HG02763 (cell line): ENCODE data around the gene DGKI.

Experiments used
- ATAC-seq: cut with Tn5 transposase; IDR thresholded peaks from one replicate; pipeline ENCODE4 v1.9.1; 2021; ENCODE audit warnings: mild to moderate bottlenecking, moderate library complexity; ENCODE audit not compliant: unreplicated experiment

Gene DGKI

DNA sequence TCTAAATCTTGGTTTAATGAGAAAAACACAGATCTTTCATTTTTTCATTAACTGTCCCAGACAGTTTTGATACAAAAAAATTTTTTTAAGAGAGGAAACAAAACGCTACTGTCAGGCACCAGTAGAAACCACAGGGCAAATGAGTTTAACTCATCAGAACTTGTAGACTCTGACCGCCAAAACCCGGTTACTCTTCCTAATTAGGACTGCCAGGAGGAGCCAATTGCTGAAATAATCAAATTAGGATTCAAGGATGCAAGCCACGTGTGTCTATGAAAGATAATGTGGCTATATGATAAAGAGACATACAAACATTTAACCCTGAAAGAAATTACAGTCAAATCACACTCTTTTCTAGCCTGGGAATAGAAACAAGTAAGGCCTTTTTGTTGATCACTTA is 154.4 kb downstream of the DGKI start:
- ATAC-seq = no peak

DNA sequence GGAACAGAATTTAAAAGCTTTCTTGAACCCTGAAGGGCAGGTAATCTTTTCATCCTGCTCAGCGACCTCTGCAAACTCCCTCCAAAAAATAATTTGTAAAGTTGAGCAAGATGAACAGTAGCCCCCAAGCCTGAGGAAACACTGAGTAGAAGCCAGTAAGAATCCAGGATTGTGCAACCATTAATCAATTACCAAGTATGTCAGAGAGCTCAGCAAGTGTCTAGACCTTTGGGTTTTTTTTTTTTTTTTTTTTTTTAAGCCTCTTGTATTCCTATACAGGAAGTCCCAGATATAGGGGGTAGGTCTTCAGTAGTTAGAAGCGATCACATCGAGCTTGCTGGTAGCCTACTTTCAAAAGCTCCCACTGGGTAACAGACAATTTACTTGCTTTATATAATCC is 155.2 kb downstream of the DGKI start:
- ATAC-seq = no peak

DNA sequence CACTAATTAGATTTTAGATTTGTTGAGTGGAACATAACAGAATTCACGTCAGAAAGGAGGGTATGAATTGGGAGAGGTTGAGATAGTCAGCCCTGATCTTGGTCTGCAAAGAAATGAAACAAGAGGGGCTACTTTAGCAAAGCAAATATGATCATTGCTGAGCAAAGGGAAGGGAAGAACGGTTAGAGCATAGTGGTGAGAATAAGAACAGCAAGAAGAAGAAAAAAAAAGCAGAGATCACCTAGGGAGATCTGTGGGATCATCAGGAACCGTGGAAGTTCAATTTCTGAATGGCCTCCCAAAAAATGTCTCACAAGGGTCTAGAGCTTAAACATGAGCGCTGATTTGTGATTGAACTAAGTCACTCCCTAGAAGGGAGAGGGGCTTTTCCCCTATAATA is 156.1 kb downstream of the DGKI start:
- ATAC-seq = no peak

DNA sequence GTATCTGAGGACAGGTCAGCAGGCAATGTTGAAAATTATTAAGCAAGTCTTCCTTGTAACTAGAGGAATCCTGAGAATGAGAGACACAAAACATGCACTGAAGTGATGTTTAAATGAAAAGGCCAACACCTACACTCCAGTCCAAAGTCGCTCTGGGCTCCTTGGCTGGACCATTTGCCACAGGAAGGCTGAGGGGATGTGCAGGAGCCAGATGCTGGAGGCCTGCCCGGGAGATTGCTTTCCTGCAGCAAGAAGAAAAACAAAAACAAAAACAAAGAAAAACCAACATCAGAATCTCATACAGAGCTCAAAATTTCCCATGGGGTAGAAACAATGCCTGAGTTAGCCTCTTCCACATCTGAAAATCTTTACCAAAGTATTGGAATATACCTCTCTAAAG is 157.0 kb downstream of the DGKI start:
- no peak for ATAC-seq

DNA sequence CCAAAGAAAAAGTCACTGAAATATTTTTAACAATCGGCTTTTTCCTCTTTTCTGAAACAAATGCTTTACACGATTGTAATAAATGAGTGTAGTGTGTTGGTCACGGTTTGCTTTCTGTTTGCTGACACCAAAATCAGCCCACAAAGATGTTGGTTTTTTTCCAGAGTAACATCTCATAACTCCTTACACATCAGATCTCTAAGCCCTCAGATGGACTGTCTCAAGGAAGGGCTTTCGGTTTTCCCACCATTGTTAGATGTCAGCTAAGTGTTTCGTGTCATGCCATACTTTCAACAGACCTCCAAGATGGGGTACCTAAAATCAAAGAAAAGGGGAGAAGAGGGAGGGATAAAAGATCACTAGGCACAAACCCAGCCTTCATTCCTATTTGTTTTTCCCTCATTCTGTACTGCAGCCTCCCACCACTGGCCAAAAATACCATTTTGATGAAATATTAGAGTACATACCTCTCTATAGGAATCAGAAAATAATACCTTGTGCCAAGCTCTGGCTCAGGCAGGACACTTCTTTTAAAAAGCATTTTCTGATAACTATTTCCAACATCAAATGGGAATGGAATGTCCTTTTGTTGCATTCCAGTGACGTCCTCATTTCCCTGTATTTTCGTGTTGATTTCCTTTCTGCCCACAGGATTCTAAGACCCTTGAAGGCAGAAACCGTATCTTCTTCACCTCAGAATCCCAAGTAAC is 159.1 kb downstream of the DGKI start:
- ATAC-seq = no peak

DNA sequence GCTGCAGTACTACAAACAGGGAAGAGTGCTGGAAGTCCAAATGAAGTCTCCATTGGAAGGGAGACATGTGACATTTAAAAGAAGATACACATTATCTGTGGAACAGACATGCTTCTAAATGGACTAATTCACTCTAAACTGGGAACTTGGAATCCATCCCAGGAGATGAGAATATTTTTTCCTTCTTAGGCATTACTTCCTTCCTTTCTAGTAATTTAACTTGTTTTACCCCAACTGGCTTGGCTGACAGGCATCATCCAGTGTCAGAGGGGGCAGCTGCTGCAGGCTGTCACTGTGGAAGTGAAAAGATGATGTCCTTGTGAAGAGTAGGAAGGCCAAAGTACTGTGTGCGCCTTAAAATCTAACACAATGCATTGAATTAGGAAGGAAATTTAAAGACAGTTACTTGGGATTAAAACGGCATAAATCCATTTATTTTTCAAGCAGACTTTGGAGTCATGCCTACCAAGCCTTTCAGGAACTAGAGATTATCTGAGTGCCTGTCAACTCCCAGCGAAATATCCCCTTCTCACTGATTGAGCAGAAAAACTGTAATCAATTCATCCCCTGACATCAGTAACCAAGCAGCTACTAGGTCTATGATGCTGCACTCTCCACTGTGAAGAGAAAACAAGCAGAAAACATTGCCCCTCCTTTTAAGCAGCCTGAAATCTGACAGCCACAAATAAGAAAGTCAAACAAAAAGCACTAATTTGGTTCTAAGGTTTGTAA is 161.2 kb downstream of the DGKI start:
- ATAC-seq = no peak

DNA sequence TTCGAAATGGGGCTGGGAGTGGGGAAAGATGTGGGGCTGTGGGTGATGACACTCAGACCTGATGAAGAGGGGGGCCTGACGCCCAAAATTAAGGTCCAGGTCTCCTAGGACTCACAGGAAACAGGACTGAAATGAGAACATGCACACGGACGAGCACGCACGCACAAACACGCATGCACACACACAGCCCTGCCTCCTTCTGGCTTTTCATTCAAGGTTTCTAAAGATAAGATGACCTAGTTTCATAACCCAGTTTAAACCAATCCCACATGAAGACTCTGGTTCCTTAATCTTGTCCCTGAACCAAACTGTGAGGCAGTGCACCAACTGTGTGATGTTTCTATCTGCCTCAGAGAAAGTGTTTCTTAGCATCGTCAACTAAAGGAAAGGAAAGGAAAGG is 162.0 kb downstream of the DGKI start:
- ATAC-seq = no peak

DNA sequence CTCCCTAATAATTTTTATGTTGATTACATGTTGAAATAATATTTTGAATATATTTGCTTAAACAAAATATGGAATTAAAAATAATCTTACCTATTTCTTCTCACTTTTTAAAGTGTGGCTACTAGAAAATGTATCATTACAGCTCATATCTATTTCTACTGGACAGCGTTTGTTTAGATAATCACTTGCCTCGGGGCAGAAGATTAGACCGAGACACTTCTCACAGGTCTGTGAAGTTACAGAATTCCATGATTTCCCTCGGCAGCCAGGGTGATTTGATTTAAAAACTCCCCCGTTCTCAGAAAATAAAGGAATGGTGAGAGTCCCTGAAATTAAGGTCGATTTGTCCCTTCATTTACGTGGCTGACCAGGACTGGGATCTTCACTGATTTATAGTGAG is 162.5 kb downstream of the DGKI start:
- no peak for ATAC-seq

DNA sequence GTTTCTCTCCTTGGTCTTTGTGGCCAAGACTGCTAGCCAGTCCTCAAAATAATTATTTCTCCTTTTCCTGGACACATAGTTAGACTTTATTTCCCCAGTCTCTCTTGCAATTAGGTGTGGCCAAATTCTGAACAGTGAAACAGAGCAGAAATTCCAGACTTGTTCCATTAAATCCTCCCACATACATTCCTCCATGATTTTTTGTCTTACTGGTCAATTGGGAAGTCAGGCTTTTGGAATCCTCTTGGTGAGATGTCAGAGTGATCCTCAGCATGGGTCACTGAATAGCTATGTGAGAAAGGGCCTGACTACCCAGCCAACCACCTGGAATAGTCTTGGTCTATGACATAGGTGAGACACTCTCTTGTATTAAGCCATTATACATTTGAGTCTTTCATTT is 164.2 kb downstream of the DGKI start:
- ATAC-seq = no peak

DNA sequence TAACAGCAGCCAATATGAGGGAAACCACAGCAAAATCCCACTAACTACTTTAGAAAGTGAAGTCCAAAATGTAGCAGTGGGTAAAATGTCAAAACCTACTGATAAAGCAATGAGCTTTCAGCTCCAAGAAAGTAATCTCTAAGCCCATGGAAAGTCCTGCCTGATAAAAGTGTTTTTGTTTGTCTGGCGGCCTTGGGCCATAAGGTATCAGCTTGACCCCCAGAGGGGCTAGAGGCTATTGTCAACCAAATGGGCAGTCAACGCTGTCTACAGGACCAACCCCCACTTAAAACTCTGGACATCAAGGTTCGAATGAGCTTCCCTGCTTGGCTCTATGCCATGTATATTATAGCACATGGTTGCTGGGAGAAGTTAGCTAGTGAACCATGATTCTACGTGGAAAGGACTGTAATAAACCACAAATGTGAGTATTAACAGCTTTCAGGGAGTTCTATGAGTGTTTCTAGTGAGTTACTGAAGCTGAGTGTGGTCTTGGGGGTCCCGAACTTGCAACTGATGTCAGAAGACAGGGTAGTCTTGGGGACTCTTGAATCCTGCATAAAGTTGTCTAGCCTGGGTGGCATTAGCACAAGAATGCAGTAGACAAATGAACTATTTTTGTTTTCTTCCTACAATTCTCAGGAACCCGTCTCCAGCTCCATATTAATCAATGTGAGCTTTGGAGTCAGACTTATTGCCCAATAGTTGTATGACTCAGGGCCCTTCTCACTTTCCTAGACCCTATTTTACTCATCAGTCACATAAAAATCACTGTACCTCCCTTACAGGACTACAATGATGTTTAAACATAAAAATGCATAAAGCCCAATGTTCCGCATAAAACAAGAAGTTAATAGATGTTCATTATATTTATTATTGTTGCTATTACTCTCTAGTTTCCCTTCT is 164.9 kb downstream of the DGKI start:
- ATAC-seq = no peak

DNA sequence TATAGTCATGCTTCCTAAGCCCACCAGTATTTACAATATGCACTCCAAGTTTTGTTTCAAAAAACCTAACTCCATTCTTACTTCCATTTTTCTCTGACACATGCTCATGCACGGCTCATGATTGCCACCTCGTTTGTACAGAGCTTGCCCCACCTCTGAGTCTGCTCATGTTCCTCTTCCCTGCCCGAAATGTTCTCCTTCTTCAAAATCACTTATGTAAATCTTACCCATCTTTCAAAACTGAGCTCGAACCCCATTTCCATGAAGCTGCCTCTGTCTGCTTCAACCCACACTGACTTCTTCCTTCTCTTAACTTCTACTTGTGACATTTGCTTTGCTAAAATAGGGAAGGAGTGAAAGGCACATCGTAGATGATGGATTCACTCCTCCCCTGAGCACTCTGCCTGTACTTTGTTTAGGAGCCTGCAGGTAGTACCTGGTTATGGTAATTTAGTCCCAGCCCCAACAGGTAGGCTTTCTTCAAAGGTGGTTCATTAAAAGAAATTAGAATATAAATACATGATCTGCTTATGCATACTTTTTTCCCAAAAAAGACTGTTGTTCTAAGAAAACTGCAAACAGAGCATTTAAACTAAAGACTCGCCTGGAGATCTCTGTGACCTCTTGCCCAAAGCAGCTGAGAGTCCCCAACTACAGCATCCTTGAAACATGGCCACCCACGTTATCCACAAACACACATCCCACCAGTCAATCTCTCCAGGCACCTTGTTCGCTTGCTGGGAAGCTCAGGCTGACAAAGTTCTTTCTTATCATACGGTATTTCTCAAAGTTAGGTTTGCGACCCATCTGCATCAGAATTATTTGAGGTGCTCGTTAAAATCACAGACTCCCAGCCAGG is 172.0 kb downstream of the DGKI start:
- no peak for ATAC-seq

DNA sequence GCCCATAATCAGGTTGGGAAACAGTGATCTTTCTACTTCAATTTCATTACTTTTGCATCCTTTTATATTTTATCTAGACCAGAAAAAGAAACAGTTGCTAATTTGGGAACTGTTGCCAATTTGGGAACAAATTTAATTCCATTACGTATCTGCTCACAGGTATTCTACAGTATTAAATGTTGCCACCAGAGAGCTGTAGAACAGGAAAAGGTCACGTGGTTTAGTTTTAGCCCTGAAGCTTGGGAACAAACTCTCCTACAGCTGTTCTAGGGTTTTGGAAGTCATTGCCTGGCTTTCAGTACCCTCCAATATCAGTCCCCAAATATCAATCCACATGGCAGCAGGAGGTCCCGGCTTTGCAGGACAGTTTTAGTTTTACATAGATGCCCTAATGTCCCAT is 172.7 kb downstream of the DGKI start:
- no peak for ATAC-seq

DNA sequence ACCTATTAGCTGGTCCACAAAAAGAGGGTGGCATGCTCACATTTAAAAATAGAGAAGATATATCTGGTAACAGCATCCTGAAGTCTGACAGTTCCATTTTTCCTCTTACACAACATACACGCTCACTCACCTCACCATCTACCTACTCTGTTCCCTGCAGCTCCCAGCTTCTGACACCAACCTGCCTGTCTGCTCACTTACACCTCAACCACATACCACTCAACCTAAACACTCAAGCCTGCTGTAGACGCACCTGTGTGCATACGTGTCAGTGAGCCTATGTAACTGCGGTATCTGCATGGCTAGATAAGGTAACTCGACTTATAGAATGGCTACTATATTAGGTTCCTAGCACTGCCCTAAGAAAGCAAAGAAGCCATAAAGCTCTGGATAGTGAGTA is 174.9 kb downstream of the DGKI start:
- no peak for ATAC-seq

DNA sequence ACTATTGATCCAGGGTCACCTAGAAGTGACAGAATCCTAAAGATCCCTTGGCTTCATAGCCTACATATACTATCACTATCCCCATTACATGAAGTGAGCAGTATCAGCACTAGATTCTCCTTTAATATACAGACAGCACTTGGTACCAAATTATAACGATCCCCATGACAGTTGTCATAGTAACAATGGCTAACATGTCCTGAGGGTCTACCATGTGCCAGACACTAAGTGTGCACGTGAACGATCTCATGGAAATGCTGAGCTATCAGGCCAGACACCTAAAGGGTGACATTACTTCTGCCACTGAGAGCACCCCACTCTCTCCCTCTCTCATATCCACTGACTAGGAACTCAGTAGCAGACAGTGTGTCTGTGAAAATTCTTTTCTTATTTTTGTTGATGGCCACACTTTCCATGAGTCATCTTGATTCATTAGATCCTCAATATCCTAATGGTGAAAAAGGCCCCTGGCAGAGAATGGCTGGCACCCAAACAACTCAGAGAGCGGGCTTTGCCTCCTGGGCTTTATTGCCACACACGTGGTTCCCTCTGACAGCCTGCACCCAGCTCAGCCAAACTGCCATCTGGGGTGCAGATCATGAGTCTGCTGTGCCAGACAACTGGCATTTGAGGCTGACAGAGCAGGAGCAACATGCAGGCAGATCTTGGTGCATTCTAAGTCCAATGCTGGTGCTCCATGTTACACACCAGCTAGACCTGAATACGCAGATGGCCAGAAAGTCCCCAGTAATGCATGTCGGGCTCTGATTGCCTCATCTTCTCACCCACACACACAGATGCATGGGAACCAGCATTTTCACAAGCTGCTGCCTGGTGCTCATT is 176.3 kb downstream of the DGKI start:
- ATAC-seq = no peak

DNA sequence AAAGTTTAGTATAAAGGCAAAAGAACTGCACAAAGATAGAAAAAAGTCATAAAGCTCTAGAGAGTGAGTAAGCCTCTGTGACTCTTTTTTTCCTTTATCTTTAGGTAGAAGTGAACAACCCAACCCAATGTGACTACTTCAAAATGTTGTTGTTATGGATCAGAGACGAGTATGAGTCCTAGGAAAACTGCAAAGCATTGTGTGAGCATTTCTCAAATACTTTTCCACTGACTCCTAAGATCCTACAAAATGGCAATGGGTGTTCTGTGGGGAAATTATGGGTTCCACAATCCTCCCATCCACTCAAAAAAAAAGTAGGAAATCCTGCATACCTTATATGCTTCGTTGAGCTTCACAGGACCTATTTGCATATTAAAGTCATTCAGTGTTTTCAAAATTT is 177.1 kb downstream of the DGKI start:
- no peak for ATAC-seq

DNA sequence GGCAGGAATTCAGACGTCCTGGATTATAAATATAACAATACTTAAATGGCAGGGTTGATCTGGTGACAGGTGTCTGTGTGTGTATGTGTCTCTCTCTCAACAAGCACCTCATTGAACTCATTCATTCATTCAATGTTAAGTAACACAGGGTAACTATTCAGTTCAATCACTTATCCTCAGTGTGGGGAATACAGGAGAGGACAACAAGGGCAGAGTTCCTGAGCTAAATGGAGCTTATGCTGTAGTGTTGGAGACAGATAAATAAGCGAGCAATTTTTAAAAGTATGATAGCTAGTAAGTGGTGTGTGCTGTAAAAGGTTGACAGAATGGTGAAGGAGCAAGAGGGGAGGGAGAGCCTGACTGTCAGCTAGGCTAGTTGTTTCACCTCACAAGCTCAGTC is 178.4 kb downstream of the DGKI start:
- ATAC-seq = no peak

DNA sequence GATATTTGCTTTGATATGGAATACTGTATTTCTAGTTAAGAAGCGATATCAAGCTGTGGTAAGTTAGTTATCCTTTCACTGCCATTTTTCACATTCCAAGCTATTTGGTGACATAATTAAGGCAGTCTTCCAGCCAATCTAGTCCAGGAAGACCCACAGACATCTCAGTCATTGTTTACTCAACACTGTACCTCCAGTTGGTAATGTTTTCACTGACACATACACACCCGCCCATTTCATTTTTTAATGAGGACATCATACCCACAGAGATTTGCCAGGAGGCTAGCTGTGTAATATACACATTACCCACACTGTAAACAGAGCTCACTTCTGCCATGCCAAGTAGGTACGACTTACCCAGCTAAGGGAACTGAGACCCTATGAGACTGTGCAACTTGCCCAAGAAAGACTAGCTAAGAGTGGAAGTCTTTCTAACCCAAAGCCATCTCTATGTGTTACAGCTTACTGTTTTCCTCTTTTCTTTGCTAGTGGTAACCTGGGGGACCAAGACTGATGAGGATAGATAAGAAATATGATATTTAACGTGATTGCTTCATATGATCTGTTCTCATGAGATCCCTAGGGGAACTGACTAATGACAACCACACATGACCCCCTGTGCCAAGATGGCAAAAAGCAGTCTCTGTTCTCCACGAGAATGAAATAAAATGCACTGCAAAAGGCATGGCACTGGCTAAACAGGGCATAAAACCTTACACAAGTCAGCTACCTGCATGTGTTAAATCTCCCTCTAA is 179.0 kb downstream of the DGKI start:
- ATAC-seq = no peak

DNA sequence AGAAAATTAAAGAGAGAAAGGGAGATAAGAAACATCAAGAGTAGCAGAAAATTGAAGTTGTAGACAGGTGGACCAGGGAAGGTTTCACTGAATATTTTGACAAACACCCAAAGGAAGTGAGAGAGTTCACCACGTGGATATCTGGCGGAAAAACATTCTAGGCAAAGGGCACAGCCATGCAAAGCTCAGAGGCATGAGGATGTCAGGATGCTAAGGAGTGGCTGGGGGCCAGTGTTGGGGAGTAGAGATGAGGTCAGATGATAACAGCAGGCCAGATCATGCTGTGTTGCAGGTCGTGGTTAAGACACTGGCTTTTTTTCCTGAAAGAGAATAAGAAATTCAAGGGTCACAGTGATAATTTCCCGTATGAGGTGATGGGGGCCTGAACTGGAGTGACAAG is 181.9 kb downstream of the DGKI start:
- no peak for ATAC-seq

DNA sequence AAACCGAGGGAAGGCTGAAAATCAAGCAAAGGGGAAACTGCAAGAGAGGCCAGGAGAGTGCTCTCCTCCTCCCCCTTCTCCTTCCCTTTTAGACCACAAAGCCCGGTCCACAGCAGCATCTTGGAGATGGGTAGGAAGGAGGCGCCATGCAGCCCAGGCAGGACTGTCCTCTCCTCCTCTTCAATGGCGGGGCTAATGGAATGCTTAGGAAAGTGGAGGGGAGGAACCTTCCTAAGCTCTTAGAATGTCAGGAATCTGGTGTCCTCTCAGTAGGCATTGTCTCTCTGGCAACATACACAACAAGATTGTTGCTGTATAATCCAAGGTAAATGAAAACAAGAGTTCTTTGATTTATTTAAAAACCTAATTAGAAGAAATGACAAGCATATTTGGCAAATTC is 185.1 kb downstream of the DGKI start:
- ATAC-seq = no peak
